Measurements from ENCODE around the gene RPRD2.
"Not testable (repeated sequence)": the region's sequence is repeated elsewhere in the genome, so short reads cannot be mapped to it uniquely, and the experiment has no call there.

Gene RPRD2

DNA sequence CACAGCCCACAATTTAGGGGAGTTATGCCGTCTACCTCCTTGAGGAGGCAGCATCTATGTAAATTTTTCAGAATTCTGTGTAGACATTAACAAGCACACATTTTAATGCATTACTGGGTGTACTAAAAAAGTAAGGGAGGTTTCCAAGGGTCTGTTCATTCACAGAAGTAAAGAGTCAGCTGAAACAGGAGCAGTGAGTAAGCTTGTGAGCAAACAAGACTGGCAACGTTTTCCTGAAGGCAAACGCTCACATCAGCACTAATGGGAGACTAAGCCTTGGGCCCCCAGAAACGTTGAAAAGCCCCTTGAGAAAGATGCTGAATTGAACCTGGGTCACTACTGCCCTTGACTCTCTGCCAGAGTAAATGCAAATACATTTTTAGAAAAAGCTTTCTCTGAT, 25.7 kb downstream of the RPRD2 start:
- DNase-seq, result no peak

DNA sequence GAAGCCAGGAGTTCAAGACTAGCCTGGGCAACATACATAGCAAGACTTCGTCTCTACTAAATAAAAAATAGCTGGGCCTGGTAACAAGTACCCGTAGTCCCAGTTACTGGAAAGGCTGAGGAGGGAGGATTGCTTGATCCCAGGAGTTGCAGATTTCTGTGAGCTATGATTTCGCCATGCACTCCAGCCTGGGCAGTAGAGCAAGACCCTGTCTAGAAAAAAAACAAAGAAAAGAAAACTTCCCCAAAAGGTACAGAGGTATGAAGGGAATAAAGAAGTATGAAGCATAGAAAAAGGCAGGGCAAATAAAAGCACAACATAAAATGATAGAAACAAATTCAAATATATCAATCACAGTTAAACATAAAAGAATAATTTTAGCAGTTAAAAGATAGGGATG, 28.7 kb downstream of the RPRD2 start:
- no peak for DNase-seq

DNA sequence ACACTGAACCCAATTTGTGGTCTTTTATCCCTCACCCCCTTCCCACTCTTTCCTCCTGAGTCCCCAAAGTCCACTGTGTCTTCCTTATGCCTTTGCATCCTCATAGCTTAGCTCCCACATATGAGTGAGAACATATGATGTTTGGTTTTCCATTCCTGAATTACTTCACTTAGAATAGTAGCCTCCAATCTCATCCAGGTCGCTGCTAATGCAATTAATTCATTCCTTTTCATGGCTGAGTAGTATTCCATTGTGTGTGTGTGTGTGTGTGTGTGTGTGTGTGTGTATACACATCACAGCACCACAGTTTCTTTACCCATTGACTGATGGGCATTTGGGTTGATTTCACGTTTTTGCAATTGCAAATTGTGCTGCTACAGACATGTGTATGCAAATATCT, 31.2 kb downstream of the RPRD2 start:
- not testable (repeated sequence) for DNase-seq

DNA sequence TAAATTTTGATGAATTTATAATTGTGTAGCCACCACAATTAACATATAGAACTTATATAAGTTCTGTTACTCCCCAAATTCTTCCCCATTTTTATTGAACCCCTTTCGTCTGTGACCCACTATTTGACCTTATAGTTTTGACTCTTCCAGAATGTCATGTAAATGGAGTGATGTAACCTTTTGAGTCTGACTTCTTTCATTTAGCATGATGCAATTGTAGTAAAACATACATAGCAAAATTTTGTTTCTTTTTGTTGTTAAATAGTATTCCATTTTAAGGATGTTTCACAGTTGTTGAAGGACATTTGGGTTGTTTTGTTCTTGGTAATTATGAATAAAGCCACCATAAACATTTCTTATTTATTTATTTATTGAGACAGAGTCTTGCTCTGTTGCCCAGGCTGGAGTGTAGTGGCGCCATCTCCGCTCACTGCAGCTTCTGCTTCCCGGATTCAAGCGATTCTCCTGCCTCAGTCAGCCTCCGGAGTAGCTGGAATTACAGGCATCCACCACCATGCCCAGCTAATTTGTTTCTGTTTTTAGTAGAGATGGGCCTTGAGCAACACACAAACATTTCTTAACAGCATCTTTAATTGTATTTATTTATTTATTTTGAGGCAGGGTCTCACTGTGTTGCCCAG, 33.6 kb downstream of the RPRD2 start:
- DNase-seq, result no peak

DNA sequence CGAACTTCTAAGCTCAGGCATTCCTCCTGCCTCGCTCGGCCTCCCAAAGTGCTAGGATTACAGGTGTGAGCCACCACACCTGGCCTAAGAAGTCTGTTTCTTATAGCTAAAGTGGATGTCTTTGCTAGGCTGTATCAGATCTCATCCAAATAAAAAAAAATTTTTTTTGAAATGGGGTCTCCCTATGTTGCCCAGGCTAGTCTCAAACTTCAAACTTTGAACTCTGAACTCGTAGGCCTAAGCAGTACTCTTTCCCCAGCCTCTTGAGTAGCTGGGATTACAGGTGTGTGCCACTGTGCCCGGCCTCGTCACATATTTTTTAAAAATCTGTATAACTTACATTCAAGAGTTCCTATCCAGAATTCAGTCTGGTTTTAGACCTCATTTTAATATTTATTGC, 40.5 kb downstream of the RPRD2 start:
- no peak for DNase-seq

DNA sequence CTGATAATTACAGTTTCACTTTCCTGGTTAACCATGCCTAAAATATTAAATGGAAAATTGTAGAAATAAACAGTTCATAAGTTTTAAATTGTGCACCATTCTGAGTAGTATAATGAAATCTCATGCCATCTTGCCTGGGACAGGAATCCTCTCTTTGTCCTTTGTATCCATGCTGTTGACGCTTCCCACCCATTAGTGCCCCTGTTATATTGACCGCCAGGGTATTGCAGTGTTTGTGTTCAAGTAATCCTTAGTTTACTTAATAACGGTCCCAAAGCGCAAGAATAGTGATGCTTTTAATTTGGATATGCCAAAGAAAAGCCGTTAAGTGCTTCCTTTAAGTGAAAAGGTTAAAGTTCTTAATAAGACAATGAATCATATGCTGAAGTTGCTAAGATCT, 41.7 kb downstream of the RPRD2 start:
- no peak for DNase-seq

DNA sequence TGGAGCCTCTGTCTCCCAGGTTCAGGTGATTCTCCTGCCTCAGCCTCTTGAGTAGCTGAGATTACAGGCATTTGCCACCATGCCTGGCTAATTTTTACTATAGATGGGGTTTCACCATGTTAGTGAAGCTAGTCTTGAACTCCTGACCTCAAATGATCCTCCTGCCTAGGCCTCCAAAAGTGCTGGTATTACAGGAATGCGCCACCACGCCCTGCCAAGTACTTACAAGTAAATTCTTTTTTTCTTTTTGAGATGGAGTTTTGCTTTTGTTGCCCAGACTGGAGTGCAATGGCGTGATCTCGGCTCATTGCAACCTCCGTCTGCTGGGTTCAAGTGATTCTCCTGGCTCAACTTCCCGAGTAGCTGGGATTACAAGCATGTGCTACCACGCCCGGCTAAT, 42.5 kb downstream of the RPRD2 start:
- no peak for DNase-seq

DNA sequence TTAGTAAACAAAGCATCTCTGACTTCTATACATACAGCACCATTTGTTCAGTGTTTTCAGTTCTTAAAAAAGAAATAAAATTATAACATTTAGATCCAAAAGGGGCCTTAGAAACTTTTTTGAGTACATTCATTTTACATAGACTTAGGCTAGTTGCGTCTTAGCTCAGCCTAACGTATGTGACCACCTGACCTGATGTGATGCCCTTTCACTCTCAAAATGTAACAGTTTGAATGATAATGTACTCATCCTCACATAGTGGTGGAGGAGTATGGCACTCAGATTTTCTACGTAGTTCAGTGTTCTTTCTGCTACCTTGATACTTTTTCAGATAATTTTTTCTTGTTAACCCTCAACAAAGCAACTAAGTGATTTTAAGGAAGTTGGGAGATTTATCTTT, 43.4 kb downstream of the RPRD2 start:
- no peak for DNase-seq

DNA sequence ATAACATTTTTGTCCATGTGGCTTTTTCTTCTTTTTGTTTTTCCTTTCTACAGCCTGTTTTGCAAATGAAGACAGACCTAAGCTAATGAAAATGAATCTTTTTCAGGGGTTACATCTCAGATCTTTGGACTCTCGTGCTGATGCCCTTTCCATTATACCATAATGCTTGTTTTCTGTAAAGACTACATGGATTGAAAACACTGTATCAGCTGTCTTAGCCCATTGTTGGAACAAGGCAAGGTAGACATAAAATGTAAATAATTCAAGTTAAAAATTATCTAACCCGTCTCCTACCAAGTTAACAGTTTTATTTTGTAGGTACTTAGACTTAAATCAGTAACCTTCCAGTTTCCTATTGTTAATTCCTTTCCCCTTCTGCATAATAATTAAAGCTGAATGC, 44.9 kb downstream of the RPRD2 start:
- no peak for DNase-seq

DNA sequence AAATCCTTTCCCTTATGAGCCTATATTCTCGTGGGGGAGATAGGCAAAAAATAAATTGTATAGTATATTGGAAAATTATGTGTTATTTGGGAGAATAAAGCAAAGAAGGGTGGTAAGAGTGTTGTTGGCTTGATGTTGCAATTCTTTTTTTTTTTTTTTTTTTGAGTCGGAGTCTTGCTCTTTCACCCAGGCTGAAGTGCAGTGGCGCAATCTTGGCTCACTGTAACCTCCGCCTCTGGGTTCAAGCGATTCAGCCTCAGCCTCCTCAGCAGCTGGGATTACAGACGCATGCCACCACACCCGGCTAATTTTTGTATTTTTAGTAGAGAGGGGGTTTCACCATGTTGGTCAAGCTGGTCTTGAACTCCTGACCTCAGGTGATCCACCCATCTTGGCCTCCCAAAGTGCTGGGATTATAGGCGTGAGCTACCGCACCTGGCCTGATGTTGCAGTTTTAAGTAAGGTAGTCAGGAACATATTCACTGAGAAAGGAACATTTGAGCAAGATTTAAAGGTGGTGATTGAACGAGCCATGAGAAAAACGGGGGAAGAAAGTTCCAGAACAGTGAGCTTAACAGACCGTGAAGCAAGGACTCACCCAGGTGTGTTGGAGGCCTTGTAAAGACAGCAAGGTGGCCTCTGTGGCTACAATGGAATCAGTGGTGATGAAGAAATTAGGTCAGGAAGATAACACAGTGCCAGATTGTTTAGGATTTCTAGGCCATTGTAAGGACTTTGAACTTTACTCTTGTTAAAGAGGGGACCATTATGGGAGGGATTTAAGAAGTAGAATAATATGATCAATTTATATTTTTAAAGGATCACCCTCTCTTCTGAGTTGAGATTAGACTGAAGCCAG, 45.8 kb downstream of the RPRD2 start:
- DNase-seq, result no peak

DNA sequence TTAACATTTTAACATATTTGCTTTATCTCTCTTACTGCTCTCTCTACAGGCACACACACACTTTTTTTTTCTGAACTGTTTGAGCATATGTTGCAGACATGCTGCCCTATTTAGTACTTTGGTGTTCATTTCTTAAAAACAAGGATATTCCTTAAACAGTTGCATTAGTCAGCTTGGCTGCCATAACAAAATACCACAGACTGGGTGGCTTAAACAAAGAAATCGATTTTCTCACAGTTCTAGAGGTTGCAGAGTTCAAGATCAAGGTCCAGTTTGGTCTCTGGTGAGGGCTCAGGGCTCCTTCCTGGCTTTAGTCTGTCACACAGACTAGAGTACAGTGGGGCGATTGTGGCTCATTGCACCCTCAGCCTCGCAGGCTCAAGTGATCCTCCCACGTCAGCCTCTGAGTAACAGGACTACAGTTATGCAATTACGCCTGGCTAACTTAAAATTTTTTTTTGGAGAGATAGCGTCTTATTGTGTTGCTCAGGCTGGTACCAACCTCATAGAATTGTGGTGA, 46.7 kb downstream of the RPRD2 start:
- no peak for DNase-seq

DNA sequence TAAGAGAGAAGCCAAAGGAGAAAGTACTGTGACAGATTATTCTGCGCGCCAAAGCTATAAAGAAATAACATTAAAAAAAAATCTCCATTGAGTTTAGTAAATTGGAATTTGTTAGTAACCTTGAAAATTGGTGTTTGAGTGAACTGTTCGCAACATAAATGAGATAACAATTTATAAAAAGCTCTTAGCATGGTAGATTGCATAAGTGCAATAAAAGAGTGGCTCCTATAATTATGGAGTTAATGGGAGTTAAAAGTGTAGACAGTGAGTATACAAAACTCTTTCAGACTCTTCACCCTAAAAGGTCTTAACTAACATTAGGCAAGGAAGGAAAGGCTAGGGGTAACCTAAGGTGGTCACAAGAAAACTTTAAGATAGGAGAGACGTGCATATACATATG, 50.6 kb downstream of the RPRD2 start:
- DNase-seq, result no peak

DNA sequence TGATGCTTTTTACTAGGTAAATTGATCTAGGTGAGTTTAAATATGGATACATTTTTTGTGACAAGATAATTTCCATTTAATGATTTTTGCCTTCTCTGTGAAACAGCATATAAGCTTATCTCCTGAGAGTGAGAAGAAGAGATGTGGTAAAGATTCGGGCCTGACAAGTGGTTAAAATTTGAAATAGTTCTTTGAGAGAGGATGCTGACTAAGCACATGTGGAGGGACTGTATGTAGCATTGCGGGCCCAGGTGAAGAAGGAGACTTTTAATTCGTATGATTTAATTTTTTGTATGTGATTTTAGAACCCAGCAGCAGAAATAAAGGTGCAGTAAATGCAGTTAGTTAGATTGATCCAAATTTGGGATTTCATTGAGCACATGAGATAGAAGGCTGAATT, 51.9 kb downstream of the RPRD2 start:
- no peak for DNase-seq

DNA sequence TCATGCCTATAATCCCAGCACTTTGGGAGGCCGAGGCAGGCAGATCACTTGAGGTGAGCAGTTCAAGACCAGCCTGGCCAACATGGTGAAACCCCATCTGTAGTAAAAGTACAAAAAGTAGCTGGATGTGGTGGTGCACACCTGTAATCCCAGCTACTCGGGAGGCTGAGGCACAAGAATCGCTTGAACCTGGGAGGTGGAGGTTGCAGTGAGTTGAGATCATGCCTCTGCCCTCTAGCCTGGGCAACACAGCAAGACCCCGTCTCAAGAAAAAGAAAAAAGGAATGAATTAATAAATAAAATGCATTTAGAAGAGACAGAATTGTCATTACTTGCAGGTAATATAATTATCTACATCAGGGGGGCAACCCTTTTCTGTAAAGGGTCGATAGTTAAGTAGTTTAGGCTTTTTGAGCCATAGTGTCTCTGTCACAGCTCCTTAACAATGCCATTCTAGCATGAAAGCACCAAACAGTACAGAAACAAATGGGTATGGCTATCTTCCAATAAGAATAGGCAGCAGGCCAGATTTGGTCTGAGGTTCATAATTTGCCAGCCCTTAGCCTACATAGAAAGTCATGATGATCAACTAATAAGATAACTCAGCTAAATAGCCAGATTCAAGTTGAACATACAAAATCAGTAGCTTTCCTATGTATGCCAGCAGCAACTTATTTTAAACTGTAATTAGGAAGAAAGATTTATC, 56.8 kb downstream of the RPRD2 start:
- no peak for DNase-seq

DNA sequence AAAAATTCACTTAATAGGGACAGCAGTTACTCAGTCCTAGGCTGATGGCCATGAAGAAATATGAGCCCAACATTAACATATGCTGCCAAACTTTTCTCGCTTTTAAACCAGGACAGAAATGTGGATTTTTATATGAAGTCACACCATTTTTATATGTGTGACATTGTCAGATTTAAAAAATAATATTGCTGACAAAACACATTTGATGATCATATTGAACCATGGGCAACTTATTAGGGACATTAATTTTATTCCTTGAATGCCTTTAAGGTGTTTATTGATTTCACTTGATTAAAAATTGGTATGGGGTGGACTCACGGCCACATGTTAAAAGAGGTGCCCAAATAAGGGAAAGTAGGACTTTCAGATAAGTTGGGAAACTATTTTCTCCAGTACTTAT, 58.6 kb downstream of the RPRD2 start:
- DNase-seq, result no peak

DNA sequence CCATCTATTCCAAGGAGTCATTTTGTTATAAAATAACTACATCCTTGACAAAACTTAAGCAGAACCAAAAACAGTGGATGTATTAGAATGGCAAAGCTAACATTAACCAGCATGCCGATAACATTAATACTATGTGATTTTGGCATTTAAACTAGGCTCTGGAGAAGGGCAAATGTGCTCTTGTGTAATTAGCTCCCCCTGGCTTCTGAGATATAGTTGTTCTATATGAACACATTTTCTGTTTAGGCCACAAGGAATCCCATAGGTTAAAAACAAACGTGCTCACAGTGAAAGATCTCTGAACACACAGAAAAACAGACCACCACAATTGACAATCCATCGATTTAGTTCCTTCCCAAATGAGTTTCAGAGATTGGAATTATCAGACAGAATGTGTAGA, 65.9 kb downstream of the RPRD2 start:
- DNase-seq, result no peak

DNA sequence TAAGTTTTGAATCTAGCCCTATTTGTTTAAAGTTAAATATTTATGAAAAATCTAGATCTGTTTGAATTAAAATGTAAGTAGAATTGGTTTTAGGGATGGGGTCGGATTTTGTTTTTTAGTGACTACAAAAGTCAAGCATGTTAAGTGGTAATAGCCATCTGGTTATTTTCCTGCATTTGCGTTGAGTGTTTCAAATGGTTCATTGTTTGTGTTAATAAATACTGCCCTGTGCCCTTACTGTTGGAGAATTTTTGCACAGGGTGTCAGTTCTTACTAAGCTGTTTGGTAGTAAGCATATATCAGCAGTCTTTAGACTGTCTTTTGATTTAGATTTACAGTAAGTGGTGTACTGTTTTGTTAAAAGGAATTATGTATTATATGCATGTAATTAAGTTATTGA, 77.2 kb downstream of the RPRD2 start:
- DNase-seq, result no peak

DNA sequence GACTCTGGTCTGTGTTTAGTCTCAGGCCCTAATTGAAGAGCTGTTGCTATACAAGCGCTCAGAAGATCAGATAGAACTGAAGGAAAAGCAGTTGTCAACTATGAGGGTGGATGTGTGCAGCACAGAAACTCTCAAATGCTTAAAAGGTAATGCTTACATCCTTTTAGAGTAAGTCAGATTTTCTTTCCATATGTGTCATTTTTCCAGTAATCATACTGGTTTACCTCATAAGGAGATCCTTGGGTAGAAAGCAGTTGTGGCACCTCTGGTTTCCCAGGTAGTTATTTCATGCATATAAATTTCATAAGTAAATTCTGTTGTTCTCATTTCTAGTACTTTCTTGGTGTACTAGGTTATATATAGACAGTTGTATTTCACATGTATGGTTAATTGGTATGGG, 80.3 kb downstream of the RPRD2 start:
- DNase-seq, result no peak

DNA sequence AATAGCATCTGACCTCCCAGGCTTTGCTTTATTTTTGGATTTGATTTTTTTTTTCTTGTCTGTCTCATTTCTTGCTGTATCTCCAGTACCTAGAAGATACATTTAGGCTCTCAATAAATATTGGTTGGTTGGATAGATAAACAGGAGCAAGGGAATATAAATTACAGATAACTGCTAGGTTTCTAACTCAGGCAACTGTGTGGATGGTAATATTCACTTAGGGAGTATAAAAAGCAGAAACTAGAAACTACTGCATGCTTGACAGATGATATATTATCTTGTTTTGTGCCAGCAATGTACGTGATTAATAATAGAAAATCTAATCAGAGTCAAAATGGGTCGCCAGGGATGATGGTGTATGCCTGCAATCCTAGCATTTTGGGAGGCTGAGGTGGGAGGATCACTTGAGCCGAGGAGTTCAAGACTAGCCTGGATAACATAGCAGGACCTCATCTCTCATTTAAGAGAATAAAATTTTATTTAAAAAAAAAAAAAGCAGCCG, 92.2 kb downstream of the RPRD2 start:
- no peak for DNase-seq

DNA sequence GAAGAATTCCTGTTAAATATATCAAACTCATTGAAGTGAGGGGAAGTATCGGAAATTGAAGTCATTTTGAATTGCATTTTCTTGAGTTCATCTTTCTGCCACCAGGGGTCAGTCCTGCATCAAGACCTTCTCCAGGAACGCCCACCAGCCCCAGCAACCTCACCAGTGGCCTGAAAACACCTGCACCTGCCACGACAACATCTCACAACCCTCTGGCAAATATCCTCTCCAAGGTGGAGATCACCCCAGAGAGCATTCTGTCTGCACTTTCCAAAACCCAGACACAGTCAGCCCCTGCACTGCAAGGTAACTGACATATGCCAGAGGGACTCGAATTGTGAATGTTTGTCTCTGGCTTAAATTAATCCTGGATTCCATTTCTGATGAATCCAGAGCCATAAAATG, 100.5 kb downstream of the RPRD2 start:
- peak in 1 of 2 experiments; percentile 27 for DNase-seq

DNA sequence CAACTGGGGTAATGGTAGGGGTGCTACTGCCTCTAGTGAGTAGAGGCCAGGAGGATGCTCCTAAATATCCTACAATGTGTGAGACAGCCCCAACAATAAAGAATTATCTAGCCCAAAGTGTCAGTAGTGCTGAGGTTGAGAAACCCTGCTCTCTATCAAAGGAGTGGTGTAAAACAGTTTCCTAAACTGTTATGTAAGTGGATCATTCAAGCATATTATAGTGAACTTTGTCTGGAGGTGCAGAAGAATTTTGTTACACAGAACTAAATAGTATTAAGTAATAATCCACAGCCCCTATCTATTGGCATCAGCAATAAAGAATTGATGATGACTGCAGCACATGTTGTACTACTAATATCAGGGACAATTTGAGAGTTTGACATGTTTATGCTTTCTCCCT, 103.0 kb downstream of the RPRD2 start:
- no peak for DNase-seq

DNA sequence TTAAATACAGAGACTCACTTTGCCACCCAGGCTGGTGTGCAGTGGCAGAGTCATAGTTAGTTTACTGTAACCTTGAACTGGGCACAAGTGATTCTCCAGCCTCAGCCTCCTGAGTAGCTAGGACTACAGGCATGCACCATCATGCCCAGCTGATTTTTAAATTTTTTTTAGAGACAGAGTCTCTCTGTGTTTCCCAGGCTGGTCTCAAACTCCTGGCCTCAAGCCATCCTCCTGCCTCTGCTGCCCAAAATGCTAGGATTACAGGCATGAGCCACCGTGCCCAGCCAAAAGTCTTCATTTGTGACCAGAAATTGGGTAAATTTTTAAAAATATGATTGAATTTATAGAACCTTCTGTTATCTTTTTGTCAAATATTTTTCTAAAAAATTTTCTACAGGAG, 105.3 kb downstream of the RPRD2 start:
- no peak for DNase-seq

DNA sequence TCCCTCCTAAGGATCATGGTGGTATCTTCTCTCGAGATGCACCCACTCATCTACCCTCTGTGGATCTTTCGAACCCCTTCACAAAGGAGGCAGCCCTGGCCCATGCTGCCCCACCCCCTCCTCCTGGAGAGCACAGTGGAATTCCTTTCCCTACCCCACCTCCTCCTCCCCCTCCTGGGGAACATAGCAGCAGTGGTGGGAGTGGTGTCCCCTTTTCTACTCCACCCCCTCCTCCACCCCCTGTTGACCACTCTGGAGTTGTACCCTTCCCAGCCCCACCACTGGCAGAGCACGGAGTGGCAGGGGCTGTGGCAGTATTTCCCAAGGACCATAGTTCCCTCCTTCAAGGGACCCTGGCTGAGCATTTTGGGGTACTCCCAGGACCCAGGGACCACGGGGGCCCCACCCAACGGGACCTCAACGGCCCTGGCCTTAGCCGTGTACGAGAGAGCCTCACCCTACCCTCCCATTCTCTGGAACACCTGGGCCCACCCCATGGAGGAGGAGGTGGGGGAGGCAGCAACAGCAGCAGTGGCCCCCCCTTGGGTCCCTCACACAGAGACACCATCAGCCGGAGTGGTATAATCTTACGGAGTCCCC, 108.8 kb downstream of the RPRD2 start:
- DNase-seq, result no peak
